ENCODE measurements around the gene SLC16A8.

SLC16A8 gene

GRCh38 chr22:38082986-38083710 lies 836 bp downstream of the SLC16A8 start:
- no peak overlapping the region for H3K4me3 ChIP-seq (IDR thresholded peaks at IDR 0.05; ENCODE audit: insufficient read depth, low read depth, low read length)
- no peaks in the 10 kb centered on the region for H3K36me3 ChIP-seq (ENCODE audit: insufficient read depth)
- no peak overlapping the region for H2AFZ ChIP-seq (ENCODE audit: low read depth)
- H3K79me2 ChIP-seq (ENCODE audit: insufficient read depth, low read depth) = no peaks in the 10 kb centered on the region
- H3K4me2 ChIP-seq = no peak overlapping the region
- H3K27me3 ChIP-seq (ENCODE audit: insufficient read depth, low read depth) = no peaks in the 10 kb centered on the region
- no peak overlapping the region for H3K27ac ChIP-seq
- H3K9ac ChIP-seq = no peak overlapping the region
- no peaks in the 10 kb centered on the region for H3K4me1 ChIP-seq (ENCODE audit: low read depth, poor library complexity, severe bottlenecking)
- H4K20me1 ChIP-seq (ENCODE audit: insufficient read depth) = no peaks in the 10 kb centered on the region
- TF ChIP-seq, protein P1, sequence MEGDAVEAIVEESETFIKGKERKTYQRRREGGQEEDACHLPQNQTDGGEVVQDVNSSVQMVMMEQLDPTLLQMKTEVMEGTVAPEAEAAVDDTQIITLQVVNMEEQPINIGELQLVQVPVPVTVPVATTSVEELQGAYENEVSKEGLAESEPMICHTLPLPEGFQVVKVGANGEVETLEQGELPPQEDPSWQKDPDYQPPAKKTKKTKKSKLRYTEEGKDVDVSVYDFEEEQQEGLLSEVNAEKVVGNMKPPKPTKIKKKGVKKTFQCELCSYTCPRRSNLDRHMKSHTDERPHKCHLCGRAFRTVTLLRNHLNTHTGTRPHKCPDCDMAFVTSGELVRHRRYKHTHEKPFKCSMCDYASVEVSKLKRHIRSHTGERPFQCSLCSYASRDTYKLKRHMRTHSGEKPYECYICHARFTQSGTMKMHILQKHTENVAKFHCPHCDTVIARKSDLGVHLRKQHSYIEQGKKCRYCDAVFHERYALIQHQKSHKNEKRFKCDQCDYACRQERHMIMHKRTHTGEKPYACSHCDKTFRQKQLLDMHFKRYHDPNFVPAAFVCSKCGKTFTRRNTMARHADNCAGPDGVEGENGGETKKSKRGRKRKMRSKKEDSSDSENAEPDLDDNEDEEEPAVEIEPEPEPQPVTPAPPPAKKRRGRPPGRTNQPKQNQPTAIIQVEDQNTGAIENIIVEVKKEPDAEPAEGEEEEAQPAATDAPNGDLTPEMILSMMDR (conservative IDR thresholded peaks at IDR 0.05; ENCODE audit: low read depth, low read length) = no peak

DNA sequence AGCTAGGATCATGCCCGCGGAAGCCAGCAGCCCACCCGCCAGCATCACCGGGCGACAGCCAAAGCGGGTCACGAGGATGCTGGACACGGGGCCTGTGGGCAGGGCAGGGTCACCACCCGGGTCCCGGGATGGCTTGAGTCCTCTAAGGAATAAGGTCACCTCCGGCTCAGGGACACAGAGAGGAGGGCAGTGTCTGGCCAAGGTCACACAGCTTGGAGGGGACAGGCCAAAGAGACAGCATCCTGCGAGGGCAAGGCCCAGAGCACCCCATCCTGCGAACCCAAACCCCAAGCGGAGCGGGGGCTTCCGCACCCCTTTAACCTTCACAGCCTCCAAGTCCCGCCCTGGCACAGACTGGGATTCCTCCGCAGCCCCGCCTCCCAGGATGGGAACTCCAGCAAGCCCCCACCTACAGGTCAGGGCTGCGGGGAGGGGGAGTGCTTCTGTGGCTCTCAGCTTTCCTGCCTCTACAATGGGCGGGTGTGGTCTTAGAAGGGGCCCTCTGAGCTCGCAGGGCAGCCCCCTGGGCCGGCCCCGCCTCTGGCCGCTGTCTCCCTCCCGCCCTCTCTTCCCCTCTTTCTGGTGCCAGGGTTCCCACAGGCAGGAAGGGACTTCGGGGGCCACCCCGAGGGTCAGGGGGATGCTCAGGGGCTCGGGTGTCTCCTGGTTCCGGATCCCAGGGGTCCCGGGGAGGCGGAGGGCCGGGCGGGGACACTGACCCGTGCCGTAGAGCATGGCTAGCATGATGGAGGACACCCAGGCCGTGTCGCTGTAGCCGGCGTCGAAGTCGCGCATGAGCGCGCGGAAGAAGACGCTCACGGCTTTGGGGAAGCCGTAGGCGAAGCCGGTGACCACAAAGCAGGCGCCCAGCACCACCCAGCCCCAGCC lies 1.8 kb downstream of the SLC16A8 start:
- Histone ChIP-seq H4K20me1 (ENCODE audit: insufficient read depth) (no peaks in the 10 kb centered on the region), H3K27ac (no peak overlapping the region), H3K27me3 (ENCODE audit: insufficient read depth, low read depth) (no peaks in the 10 kb centered on the region), H3K36me3 (ENCODE audit: insufficient read depth) (no peaks in the 10 kb centered on the region), H3K4me3 (IDR thresholded peaks at IDR 0.05; ENCODE audit: insufficient read depth, low read depth, low read length) (no peak overlapping the region), H2AFZ (ENCODE audit: low read depth) (no peak overlapping the region), H3K9ac (no peak overlapping the region), H3K4me1 (ENCODE audit: low read depth, poor library complexity, severe bottlenecking) (no peaks in the 10 kb centered on the region), H3K79me2 (ENCODE audit: insufficient read depth, low read depth) (no peaks in the 10 kb centered on the region), H3K4me2 (no peak overlapping the region)
- TF ChIP-seq, protein P1 (conservative IDR thresholded peaks at IDR 0.05; ENCODE audit: low read depth, low read length) = no peak

- TF ChIP-seq, protein P1 (conservative IDR thresholded peaks at IDR 0.05; ENCODE audit: low read depth, low read length) = no peak
- no peaks in the 10 kb centered on the region for H3K27me3 ChIP-seq (ENCODE audit: insufficient read depth, low read depth)
- no peaks in the 10 kb centered on the region for H4K20me1 ChIP-seq (ENCODE audit: insufficient read depth)
- H3K4me2 ChIP-seq = no peak overlapping the region
- no peaks in the 10 kb centered on the region for H3K36me3 ChIP-seq (ENCODE audit: insufficient read depth)
- H3K27ac ChIP-seq = no peak overlapping the region
- no peaks in the 10 kb centered on the region for H3K79me2 ChIP-seq (ENCODE audit: insufficient read depth, low read depth)
- H2AFZ ChIP-seq (ENCODE audit: low read depth) = no peak overlapping the region
- no peak overlapping the region for H3K4me3 ChIP-seq (IDR thresholded peaks at IDR 0.05; ENCODE audit: insufficient read depth, low read depth, low read length)
- no peaks in the 10 kb centered on the region for H3K4me1 ChIP-seq (ENCODE audit: low read depth, poor library complexity, severe bottlenecking)
- no peak overlapping the region for H3K9ac ChIP-seq
These were observed 2.4 kb downstream of the SLC16A8 start for GRCh38 chr22:38081636-38081940.

- H2AFZ ChIP-seq (ENCODE audit: low read depth) = no peak overlapping the region
- TF ChIP-seq, protein P1 (conservative IDR thresholded peaks at IDR 0.05; ENCODE audit: low read depth, low read length) = no peak
- H3K36me3 ChIP-seq (ENCODE audit: insufficient read depth) = no peaks in the 10 kb centered on the region
- no peak overlapping the region for H3K4me3 ChIP-seq (IDR thresholded peaks at IDR 0.05; ENCODE audit: insufficient read depth, low read depth, low read length)
- no peaks in the 10 kb centered on the region for H3K27me3 ChIP-seq (ENCODE audit: insufficient read depth, low read depth)
- H3K4me2 ChIP-seq = no peak overlapping the region
- H3K79me2 ChIP-seq (ENCODE audit: insufficient read depth, low read depth) = no peaks in the 10 kb centered on the region
- no peaks in the 10 kb centered on the region for H4K20me1 ChIP-seq (ENCODE audit: insufficient read depth)
- H3K9ac ChIP-seq = no peak overlapping the region
- no peak overlapping the region for H3K27ac ChIP-seq
- no peaks in the 10 kb centered on the region for H3K4me1 ChIP-seq (ENCODE audit: low read depth, poor library complexity, severe bottlenecking)
These were observed 2.9 kb downstream of the SLC16A8 start for GRCh38 chr22:38080850-38081635.
